HG02763 (cell line): ENCODE data around the gene CEACAM7.
"Not testable (repeated sequence)": the region's sequence is repeated elsewhere in the genome, so short reads cannot be mapped to it uniquely, and the experiment has no call there.

Experiments
- ATAC-seq: cut with Tn5 transposase; IDR thresholded peaks from one replicate; pipeline ENCODE4 v1.9.1; 2021; ENCODE audit warnings: mild to moderate bottlenecking, moderate library complexity; ENCODE audit not compliant: unreplicated experiment

The CEACAM7 gene

GRCh38 chr19:41657157-41657556 lies 30.9 kb downstream of the CEACAM7 start:
- no peak for ATAC-seq

GRCh38 chr19:41656756-41657155 lies 31.3 kb downstream of the CEACAM7 start:
- ATAC-seq = not testable (repeated sequence)

GRCh38 chr19:41652250-41652649 lies 35.8 kb downstream of the CEACAM7 start:
- ATAC-seq = no peak

GRCh38 chr19:41649827-41650226 lies 38.2 kb downstream of the CEACAM7 start:
- no peak for ATAC-seq

GRCh38 chr19:41646589-41647204 lies 41.4 kb downstream of the CEACAM7 start:
- ATAC-seq = no peak

GRCh38 chr19:41641879-41642485 lies 46.1 kb downstream of the CEACAM7 start:
- ATAC-seq = no peak

- no peak for ATAC-seq
Observed at GRCh38 chr19:41638641-41639081, 49.4 kb downstream of the CEACAM7 start.

- ATAC-seq = no peak
Observed at GRCh38 chr19:41637484-41637883, 50.6 kb downstream of the CEACAM7 start.

GRCh38 chr19:41627966-41628675 lies 59.9 kb downstream of the CEACAM7 start:
- no peak for ATAC-seq

- no peak for ATAC-seq
Observed at GRCh38 chr19:41626877-41627276, 61.2 kb downstream of the CEACAM7 start, which contains the start of gene CEACAM4. Gene CEACAM4 (minus strand): TSS chr19:41627074. CDS start chr19:41626963, 111 bp downstream.

- no peak for ATAC-seq
Observed at GRCh38 chr19:41626278-41626677, 61.8 kb downstream of the CEACAM7 start.

- no peak for ATAC-seq
Observed at GRCh38 chr19:41624937-41625336, 63.1 kb downstream of the CEACAM7 start.

GRCh38 chr19:41624515-41624914 lies 63.6 kb downstream of the CEACAM7 start:
- no peak for ATAC-seq

- no peak for ATAC-seq
Observed at GRCh38 chr19:41623360-41623759, 64.7 kb downstream of the CEACAM7 start.
